ENCODE data around the gene SLC25A36. TPM values are rescaled to one million over a fixed set of nuclear protein-coding genes. Genes with fewer than 3 reads are reported as not detected.

SLC25A36 gene
- total RNA-seq, 1 donor from 2014 or later: 130 TPM

- Mint-ChIP-seq H3K4me1 (ENCODE audit: low read depth) (no peaks in the 10 kb centered on the region), H3K27ac (no peak overlapping the region), H3K9me3 (ENCODE audit: low read depth) (peaks cover 13% of the 10 kb centered on the region), H3K27me3 (no peaks in the 10 kb centered on the region), H3K36me3 (ENCODE audit: insufficient read depth) (no peaks in the 10 kb centered on the region), H3K4me3 (ENCODE audit: low read depth) (no peak overlapping the region)
- no peak for DNase-seq (ENCODE audit: low spot score, unreplicated experiment)
- no peak for TF ChIP-seq CTCF (IDR thresholded peaks at IDR 0.05; ENCODE audit: unreplicated experiment)
Measured at GRCh38 chr3:140995881-140996280, 54.2 kb downstream of the SLC25A36 start.

- peak; percentile 38 for DNase-seq (ENCODE audit: low spot score, unreplicated experiment)
- Mint-ChIP-seq H3K27ac (no peak overlapping the region), H3K27me3 (no peaks in the 10 kb centered on the region), H3K4me1 (ENCODE audit: low read depth) (no peaks in the 10 kb centered on the region), H3K9me3 (ENCODE audit: low read depth) (peaks cover 6% of the 10 kb centered on the region), H3K4me3 (ENCODE audit: low read depth) (no peak overlapping the region), H3K36me3 (ENCODE audit: insufficient read depth) (no peaks in the 10 kb centered on the region)
- peak; percentile 77 for TF ChIP-seq CTCF (IDR thresholded peaks at IDR 0.05; ENCODE audit: unreplicated experiment)
Measured at GRCh38 chr3:141000027-141000663, 58.5 kb downstream of the SLC25A36 start.

- no peak for TF ChIP-seq CTCF (IDR thresholded peaks at IDR 0.05; ENCODE audit: unreplicated experiment)
- no peak overlapping the region for H3K4me3 Mint-ChIP-seq (ENCODE audit: low read depth)
- peaks cover 6% of the 10 kb centered on the region for H3K9me3 Mint-ChIP-seq (ENCODE audit: low read depth)
- H3K36me3 Mint-ChIP-seq (ENCODE audit: insufficient read depth): no peaks in the 10 kb centered on the region
- H3K27ac Mint-ChIP-seq: no peak overlapping the region
- no peak for DNase-seq (ENCODE audit: low spot score, unreplicated experiment)
- H3K27me3 Mint-ChIP-seq: no peaks in the 10 kb centered on the region
- no peaks in the 10 kb centered on the region for H3K4me1 Mint-ChIP-seq (ENCODE audit: low read depth)
Measured at GRCh38 chr3:141000686-141001085, 59.0 kb downstream of the SLC25A36 start.

DNA sequence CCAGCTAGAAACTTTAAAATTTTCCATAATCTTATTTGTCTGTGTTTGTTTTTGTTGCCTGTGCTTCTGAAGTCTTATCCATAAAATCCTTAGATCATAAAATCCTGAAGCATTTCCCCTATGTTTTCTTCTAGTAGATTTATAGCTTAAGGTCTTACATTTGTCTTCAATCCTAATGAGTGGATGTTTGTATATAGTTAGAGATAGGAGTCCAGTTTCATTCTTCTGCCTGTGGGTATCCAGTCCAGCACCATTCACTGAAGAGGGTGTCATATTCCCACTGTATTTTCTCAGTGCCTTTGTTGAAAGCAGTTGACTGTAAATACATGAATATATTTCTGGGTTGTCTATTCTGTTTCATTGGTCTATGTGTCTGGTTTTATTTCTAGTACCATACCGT lies 64.7 kb downstream of the SLC25A36 start:
- Mint-ChIP-seq H3K9me3 (ENCODE audit: low read depth) (no peaks in the 10 kb centered on the region), H3K27me3 (peaks cover 12% of the 10 kb centered on the region), H3K36me3 (ENCODE audit: insufficient read depth) (no peaks in the 10 kb centered on the region), H3K27ac (no peak overlapping the region), H3K4me3 (ENCODE audit: low read depth) (no peak overlapping the region), H3K4me1 (ENCODE audit: low read depth) (no peaks in the 10 kb centered on the region)
- TF ChIP-seq CTCF (IDR thresholded peaks at IDR 0.05; ENCODE audit: unreplicated experiment): no peak
- no peak for DNase-seq (ENCODE audit: low spot score, unreplicated experiment)

GRCh38 chr3:141009496-141009895 lies 67.9 kb downstream of the SLC25A36 start:
- Mint-ChIP-seq H3K4me1 (ENCODE audit: low read depth) (no peaks in the 10 kb centered on the region), H3K9me3 (ENCODE audit: low read depth) (no peaks in the 10 kb centered on the region), H3K4me3 (ENCODE audit: low read depth) (no peak overlapping the region), H3K27ac (no peak overlapping the region), H3K36me3 (ENCODE audit: insufficient read depth) (no peaks in the 10 kb centered on the region), H3K27me3 (peaks cover 14% of the 10 kb centered on the region)
- no peak for TF ChIP-seq CTCF (IDR thresholded peaks at IDR 0.05; ENCODE audit: unreplicated experiment)
- no peak for DNase-seq (ENCODE audit: low spot score, unreplicated experiment)

Data from progenitor cell of endocrine pancreas (in vitro differentiated cells).